PC-3 (cell line): Measurements from ENCODE around the gene MRM3. TPM values are rescaled to one million over a fixed set of nuclear protein-coding genes. Genes with fewer than 3 reads are reported as not detected.

ENCODE experiments used
- ATAC-seq: fragments of 200-7000 bp; cut with Tn5 transposase; 2 replicates; pipeline ENCODE4 v1.9.1; 2020; ENCODE audit warnings: mild to moderate bottlenecking, moderate library complexity
- BruUV-seq: library from RNA; stranded (reverse); fragments of 400-500 nt; replicated peaks from 2 replicates; lab custom pipeline; 2021; lab: Mats Ljungman, UMichigan
- CTCF ChIA-PET: fragments of 300-600 bp; sonication (Branson Sonifier 250); formaldehyde crosslinking; loops from one replicate; lab custom pipeline; 2022; ENCODE audit warnings: antibody characterized with exemption; lab: Charles Lee
- POLR2A ChIA-PET: fragments of 300-600 bp; sonication (Branson Sonifier 250); formaldehyde crosslinking; loops from one replicate; lab custom pipeline; 2022; ENCODE audit warnings: antibody characterized with exemption; ENCODE audit not compliant: unreplicated experiment; lab: Charles Lee
- DNase-seq: peaks from one replicate; pipeline ENCODE4 v3.0.0-alpha.2; 2015
- H2AFZ ChIP-seq: fragments of 300-600 bp; sonication (generic); 2 replicates; pipeline ENCODE4 v1.6.0; 2016; ENCODE audit warnings: antibody characterized with exemption, low read length
- H3F3A ChIP-seq: fragments of 300-600 bp; sonication (generic); one replicate; pipeline ENCODE4 v1.6.0; 2017; ENCODE audit warnings: antibody characterized with exemption, low read length, control low read depth, mild to moderate bottlenecking; ENCODE audit not compliant: unreplicated experiment
- H3K27ac ChIP-seq: fragments of 300-600 bp; sonication (generic); 2 replicates; pipeline ENCODE4 v1.5.1; 2016; ENCODE audit warnings: mild to moderate bottlenecking, low read length
- H3K27me3 ChIP-seq: fragments of 300-600 bp; sonication (generic); 2 replicates; pipeline ENCODE4 v1.6.1; 2016; ENCODE audit warnings: low read length, mixed read lengths
- H3K36me3 ChIP-seq: fragments of 300-600 bp; sonication (generic); 2 replicates; pipeline ENCODE4 v1.6.1; 2016; ENCODE audit warnings: low read depth, mixed run types, low read length, mixed read lengths
- H3K4me1 ChIP-seq: fragments of 300-600 bp; sonication (generic); 2 replicates; pipeline ENCODE4 v1.5.1; 2016; ENCODE audit warnings: low read length; ENCODE audit not compliant: insufficient read depth
- H3K4me2 ChIP-seq: fragments of 300-600 bp; sonication (generic); 2 replicates; pipeline ENCODE4 v1.6.0; 2016; ENCODE audit warnings: low read length
- H3K4me3 ChIP-seq: fragments of 300-600 bp; sonication (generic); 2 replicates; pipeline ENCODE4 v1.5.1; 2016; ENCODE audit warnings: mild to moderate bottlenecking, low read length, mixed read lengths
- H3K79me2 ChIP-seq: fragments of 300-600 bp; sonication (generic); 2 replicates; pipeline ENCODE4 v1.6.1; 2017; ENCODE audit warnings: low read length, mixed read lengths
- H3K9ac ChIP-seq: fragments of 300-600 bp; sonication (generic); 2 replicates; pipeline ENCODE4 v1.6.0; 2016; ENCODE audit warnings: mild to moderate bottlenecking, low read length
- H3K9me2 ChIP-seq: fragments of 300-600 bp; sonication (generic); replicated peaks from 2 replicates; pipeline ENCODE4 v1.6.1; 2016; ENCODE audit warnings: mixed run types, low read length, mixed read lengths
- H3K9me3 ChIP-seq: fragments of 300-600 bp; sonication (generic); 2 replicates; pipeline ENCODE4 v1.6.1; 2016; ENCODE audit warnings: low read length, mixed read lengths
- H4K20me1 ChIP-seq: fragments of 300-600 bp; sonication (generic); 2 replicates; pipeline ENCODE4 v1.6.1; 2016; ENCODE audit warnings: low read length, mixed read lengths
- CTCF ChIP-seq: fragments of 300-600 bp; sonication (generic); conservative IDR thresholded peaks from 2 replicates; pipeline ENCODE4 v1.5.1; 2017; ENCODE audit warnings: antibody characterized with exemption, low read depth, mild to moderate bottlenecking, low read length
- EZH2 ChIP-seq: fragments of 300-600 bp; sonication (generic); IDR thresholded peaks from one replicate; pipeline ENCODE4 v1.6.1; 2017; ENCODE audit warnings: antibody characterized with exemption, mild to moderate bottlenecking, low read length; ENCODE audit not compliant: unreplicated experiment
- EZH2phosphoT487 ChIP-seq: fragments of 300-600 bp; sonication (generic); IDR thresholded peaks from 2 replicates; pipeline ENCODE4 v1.6.1; 2018; ENCODE audit warnings: mild to moderate bottlenecking, antibody characterized with exemption, low read length, borderline replicate concordance
- intact Hi-C: fragments of 100-400 bp; cut with micrococcal nuclease; formaldehyde crosslinking; loops from 2 replicates; pipeline ENCODE4 v1.9.0; 2023
- total RNA-seq: library from RNA; depleted of rRNA; stranded (reverse); fragments of >200 nt; gene quantifications from 2 replicates; pipeline ENCODE4 v1.2.3, GENCODE V29; 2014

MRM3 gene
- total RNA-seq, 1 experiment from 2014 or later, result 40.4 TPM

- no peaks in the 10 kb centered on the region for H3K9me2 ChIP-seq
- ATAC-seq (peak; percentile 76), DNase-seq (peak; percentile 80)
- H3K9ac ChIP-seq, result no peak overlapping the region
- intact Hi-C loops, result loop anchor here (1.0 to 2.0 kb wide), 3 partner anchors 84 to 202 kb away; partner anchors contain the start of gene TIMM22
- peak overlapping the region; percentile 78 for H3K4me2 ChIP-seq
- H3F3A ChIP-seq, result no peaks in the 10 kb centered on the region
- peaks cover 9% of the 10 kb centered on the region for H3K4me1 ChIP-seq
- no peaks in the 10 kb centered on the region; the same call in 1 of the 2 replicates for H3K36me3 ChIP-seq
- no peaks in the 10 kb centered on the region for H3K27me3 ChIP-seq
- peak overlapping the region; percentile 71 for H2AFZ ChIP-seq
- no peaks in the 10 kb centered on the region for H4K20me1 ChIP-seq
- CTCF ChIA-PET, result interaction anchor here (1.4 to 2.5 kb wide), 3 partner anchors 185 to 202 kb away, joined by 3 to 12 read pairs (median 7); partner anchors contain the start of genes NXN and TIMM22
- no peak overlapping the region for H3K27ac ChIP-seq
- peak; percentile 86 for TF ChIP-seq CTCF
- no peak for TF ChIP-seq EZH2phosphoT487
- no peaks in the 10 kb centered on the region for H3K79me2 ChIP-seq
- no TSS peak for BruUV-seq
- H3K4me3 ChIP-seq, result peak overlapping the region; percentile 51; the same call in 1 of the 2 replicates
- POLR2A ChIA-PET, result interaction anchor here (0.7 kb wide), 1 partner anchor 442 kb away, joined by 4 read pairs; no protein-coding TSS in a partner anchor
- no peaks in the 10 kb centered on the region for H3K9me3 ChIP-seq
Measured at GRCh38 chr17:794876-795275, 12.7 kb downstream of the MRM3 start.

GRCh38 chr17:795276-795675 is 13.1 kb downstream of the MRM3 start:
- Histone ChIP-seq H3F3A (no peaks in the 10 kb centered on the region), H3K79me2 (no peaks in the 10 kb centered on the region), H3K27me3 (no peaks in the 10 kb centered on the region), H3K36me3 (no peaks in the 10 kb centered on the region; the same call in 1 of the 2 replicates), H3K9me2 (no peaks in the 10 kb centered on the region), H3K9me3 (no peaks in the 10 kb centered on the region), H3K4me3 (peak overlapping the region; percentile 51; the same call in 1 of the 2 replicates), H3K27ac (no peak overlapping the region), H3K9ac (no peak overlapping the region), H3K4me1 (peaks cover 9% of the 10 kb centered on the region), H4K20me1 (no peaks in the 10 kb centered on the region), H3K4me2 (peak overlapping the region; percentile 78), H2AFZ (peak overlapping the region; percentile 71)
- POLR2A ChIA-PET, result interaction anchor here (0.7 kb wide), 1 partner anchor 442 kb away, joined by 4 read pairs; no protein-coding TSS in a partner anchor
- intact Hi-C loops, result loop anchor here (1.0 to 2.0 kb wide), 3 partner anchors 84 to 202 kb away; partner anchors contain the start of gene TIMM22
- no peak for TF ChIP-seq EZH2phosphoT487
- TF ChIP-seq EZH2, result no peak
- TF ChIP-seq CTCF, result no peak
- ATAC-seq (peak; percentile 25; the same call in 1 of the 2 replicates), DNase-seq (no peak)
- CTCF ChIA-PET, result interaction anchor here (0.5 to 2.5 kb wide), 4 partner anchors 184 to 383 kb away, joined by 3 to 12 read pairs (median 6); partner anchors contain the start of genes NXN and TIMM22
- BruUV-seq, result no TSS peak

GRCh38 chr17:795721-796120 is 13.6 kb downstream of the MRM3 start:
- Histone ChIP-seq H3K9ac (no peak overlapping the region), H3K4me2 (no peak overlapping the region), H2AFZ (no peak overlapping the region), H3K27me3 (no peaks in the 10 kb centered on the region), H4K20me1 (no peaks in the 10 kb centered on the region), H3K27ac (no peak overlapping the region), H3K4me3 (no peak overlapping the region), H3K9me2 (no peaks in the 10 kb centered on the region), H3F3A (no peaks in the 10 kb centered on the region), H3K36me3 (no peaks in the 10 kb centered on the region), H3K9me3 (no peaks in the 10 kb centered on the region), H3K4me1 (peaks cover 9% of the 10 kb centered on the region), H3K79me2 (no peaks in the 10 kb centered on the region)
- no peak for DNase-seq
- TF ChIP-seq EZH2, result no peak
- TF ChIP-seq CTCF, result no peak
- no peak for TF ChIP-seq EZH2phosphoT487
- ATAC-seq, result no peak
- ChIA-PET CTCF (interaction anchor here (0.5 to 2.5 kb wide), 6 partner anchors 84 to 383 kb away, joined by 3 to 12 read pairs (median 4); partner anchors contain the start of genes NXN and TIMM22), POLR2A (interaction anchor here (0.6 kb wide), 1 partner anchor 45 kb away, joined by 5 read pairs; no protein-coding TSS in a partner anchor)
- no TSS peak for BruUV-seq
- intact Hi-C loops, result loop anchor here (1.0 to 2.0 kb wide), 3 partner anchors 83 to 201 kb away; partner anchors contain the start of gene TIMM22
